HepG2 (cell line): ENCODE measurements around the gene TRAP1. TPM values are rescaled to one million over a fixed set of nuclear protein-coding genes. Genes with fewer than 3 reads are reported as not detected.

Experiments used
- BORCS8-MEF2B ChIP-seq: sonication (generic); formaldehyde crosslinking; IDR thresholded peaks from 2 replicates; pipeline ENCODE4 v1.8.0; 2022; ENCODE audit warnings: mild to moderate bottlenecking, missing genetic modification reagents
- FLYWCH1 ChIP-seq: sonication (generic); formaldehyde crosslinking; IDR thresholded peaks from 2 replicates; pipeline ENCODE4 v1.8.1; 2023; ENCODE audit warnings: mild to moderate bottlenecking, missing genetic modification reagents
- HNRNPH1 ChIP-seq: fragments of 200-400 bp; formaldehyde crosslinking; optimal IDR thresholded peaks from 2 replicates; pipeline ENCODE3; 2017; ENCODE audit warnings: mild to moderate bottlenecking, low read depth, low read length
- NCOA1 ChIP-seq: sonication (generic); formaldehyde crosslinking; IDR thresholded peaks from 2 replicates; pipeline ENCODE4 v1.9.0; 2021; ENCODE audit warnings: missing genetic modification reagents
- NFKBIZ ChIP-seq: IDR thresholded peaks from 2 replicates; pipeline ENCODE4 v1.6.1; 2018; ENCODE audit warnings: missing genetic modification reagents, missing compliant biosample characterization
- SRSF9 ChIP-seq: fragments of 200-400 bp; formaldehyde crosslinking; IDR thresholded peaks from 2 replicates; pipeline ENCODE4 v1.6.1; 2018; ENCODE audit warnings: borderline replicate concordance, mild to moderate bottlenecking, low read depth, low read length; ENCODE audit not compliant: insufficient read depth, poor library complexity, severe bottlenecking
- ZNF121 ChIP-seq: sonication (generic); formaldehyde crosslinking; IDR thresholded peaks from 2 replicates; pipeline ENCODE4 v1.5.0; 2020; ENCODE audit warnings: mild to moderate bottlenecking, missing genetic modification reagents
- ZNF224 ChIP-seq: sonication (generic); formaldehyde crosslinking; IDR thresholded peaks from 2 replicates; pipeline ENCODE4 v1.5.0; 2020; ENCODE audit warnings: mild to moderate bottlenecking, missing genetic modification reagents
- ZNF235 ChIP-seq: sonication (generic); formaldehyde crosslinking; IDR thresholded peaks from 2 replicates; pipeline ENCODE4 v1.8.1; 2023; ENCODE audit warnings: mild to moderate bottlenecking, missing genetic modification reagents, borderline replicate concordance
- ZNF407 ChIP-seq: sonication (generic); formaldehyde crosslinking; IDR thresholded peaks from one replicate; pipeline ENCODE4 v1.5.1; 2020; ENCODE audit warnings: mild to moderate bottlenecking, missing genetic modification reagents; ENCODE audit errors: not compliant biosample characterization
- ZNF652 ChIP-seq: IDR thresholded peaks from 2 replicates; pipeline ENCODE4 v1.6.1; 2016; ENCODE audit warnings: low read depth, borderline replicate concordance
- ZNF710 ChIP-seq: sonication (generic); formaldehyde crosslinking; IDR thresholded peaks from 2 replicates; pipeline ENCODE4 v1.5.0; 2020; ENCODE audit warnings: mild to moderate bottlenecking, missing genetic modification reagents, borderline replicate concordance
- ZNF777 ChIP-seq: sonication (generic); formaldehyde crosslinking; IDR thresholded peaks from 2 replicates; pipeline ENCODE4 v1.4.0; 2020; ENCODE audit warnings: missing genetic modification reagents
- polyA plus RNA-seq, 8 experiments: library from polyadenylated mRNA; depleted of rRNA in 3 of 8; stranded (reverse) in 7 of 8; unstranded in 1 of 8; fragments of >200 nt; fragmentation: Illumina TruSeq in 4 of 8; extraction: Trizol in 4 of 8; gene quantifications; 2 replicates each; pipeline versions ENCODE4 v1.2.1 to v1.2.3, GENCODE V29; 2011 to 2016; ENCODE audit warnings: low read depth in 4 of 8, missing spikeins in 1 of 8, mixed read lengths in 1 of 8; ENCODE audit not compliant: insufficient read depth in 1 of 8
- total RNA-seq, 5 experiments: library from RNA; depleted of rRNA; stranded (reverse); fragments of >200 nt; fragmentation: Illumina TruSeq; extraction: Trizol; gene quantifications; 2 replicates each; pipeline ENCODE4 v1.2.3, GENCODE V29; 2016; ENCODE audit warnings: low read depth in 1 of 5
- TF ChIP-seq, protein P1 (sequence below): sonication (generic); formaldehyde crosslinking; IDR thresholded peaks from 2 replicates; pipeline ENCODE4 v1.4.0; 2020; ENCODE audit warnings: missing genetic modification reagents
- TF ChIP-seq, protein P2 (sequence below): sonication (generic); formaldehyde crosslinking; IDR thresholded peaks from 2 replicates; pipeline ENCODE4 v1.8.1; 2022; ENCODE audit warnings: mild to moderate bottlenecking, missing genetic modification reagents

TRAP1 gene
- total and polyA plus RNA-seq, 2 of the 13 experiments (the other 11 are each of a cell fraction or from before 2014, with no cell fraction given), result 127 to 240 TPM

GRCh38 chr16:3718019-3718391 is 681 bp upstream of the TRAP1 start (continued):
- no peak for TF ChIP-seq ZNF407 (CRISPR knock-in tag)
- TF ChIP-seq HNRNPH1, result no peak
- TF ChIP-seq, protein P1, sequence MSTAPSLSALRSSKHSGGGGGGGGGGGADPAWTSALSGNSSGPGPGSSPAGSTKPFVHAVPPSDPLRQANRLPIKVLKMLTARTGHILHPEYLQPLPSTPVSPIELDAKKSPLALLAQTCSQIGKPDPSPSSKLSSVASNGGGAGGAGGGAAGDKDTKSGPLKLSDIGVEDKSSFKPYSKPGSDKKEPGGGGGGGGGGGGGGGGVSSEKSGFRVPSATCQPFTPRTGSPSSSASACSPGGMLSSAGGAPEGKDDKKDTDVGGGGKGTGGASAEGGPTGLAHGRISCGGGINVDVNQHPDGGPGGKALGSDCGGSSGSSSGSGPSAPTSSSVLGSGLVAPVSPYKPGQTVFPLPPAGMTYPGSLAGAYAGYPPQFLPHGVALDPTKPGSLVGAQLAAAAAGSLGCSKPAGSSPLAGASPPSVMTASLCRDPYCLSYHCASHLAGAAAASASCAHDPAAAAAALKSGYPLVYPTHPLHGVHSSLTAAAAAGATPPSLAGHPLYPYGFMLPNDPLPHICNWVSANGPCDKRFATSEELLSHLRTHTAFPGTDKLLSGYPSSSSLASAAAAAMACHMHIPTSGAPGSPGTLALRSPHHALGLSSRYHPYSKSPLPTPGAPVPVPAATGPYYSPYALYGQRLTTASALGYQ (CRISPR knock-in tag), result no peak
- TF ChIP-seq BORCS8-MEF2B, result 0 out of 2 replicates have a peak, but pooled peaks have one; percentile 1
- TF ChIP-seq NCOA1 (CRISPR knock-in tag), result no peak
- TF ChIP-seq ZNF235 (CRISPR knock-in tag), result no peak
- TF ChIP-seq FLYWCH1, result no peak
- 0 out of 2 replicates have a peak, but pooled peaks have one; percentile 7 for TF ChIP-seq NFKBIZ (CRISPR knock-in tag)
- TF ChIP-seq, protein P2, sequence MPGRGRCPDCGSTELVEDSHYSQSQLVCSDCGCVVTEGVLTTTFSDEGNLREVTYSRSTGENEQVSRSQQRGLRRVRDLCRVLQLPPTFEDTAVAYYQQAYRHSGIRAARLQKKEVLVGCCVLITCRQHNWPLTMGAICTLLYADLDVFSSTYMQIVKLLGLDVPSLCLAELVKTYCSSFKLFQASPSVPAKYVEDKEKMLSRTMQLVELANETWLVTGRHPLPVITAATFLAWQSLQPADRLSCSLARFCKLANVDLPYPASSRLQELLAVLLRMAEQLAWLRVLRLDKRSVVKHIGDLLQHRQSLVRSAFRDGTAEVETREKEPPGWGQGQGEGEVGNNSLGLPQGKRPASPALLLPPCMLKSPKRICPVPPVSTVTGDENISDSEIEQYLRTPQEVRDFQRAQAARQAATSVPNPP (CRISPR knock-in tag), result peak; percentile 20; the same call in 1 of the 2 replicates
- TF ChIP-seq ZNF224 (CRISPR knock-in tag), result 0 out of 2 replicates have a peak, but pooled peaks have one; percentile 33
- TF ChIP-seq ZNF777 (CRISPR knock-in tag), result no peak
- no peak for TF ChIP-seq ZNF121 (CRISPR knock-in tag)
- no peak for TF ChIP-seq ZNF710
- TF ChIP-seq ZNF652 (CRISPR knock-in tag), result no peak
- no peak for TF ChIP-seq SRSF9
- TF ChIP-seq, all 625 proteins: peak for 6
